Measurements from ENCODE around the gene YLPM1. TPM values are rescaled to one million over a fixed set of nuclear protein-coding genes. Genes with fewer than 3 reads are reported as not detected.

YLPM1 gene
- total RNA-seq, 2 donors from 2014 or later = 30.0 to 47.7 TPM

- H3K4me1 ChIP-seq = peaks cover 11% of the 10 kb centered on the region
- no peak for DNase-seq
- intact Hi-C loops (cut with DNase I) = no loop called here
- no peak overlapping the region for H3K4me3 ChIP-seq
- H3K36me3 ChIP-seq (replicated peaks in 1 of 2; ENCODE audit: insufficient read depth in 1 of 2, low read depth in 2 of 2) = peaks cover 0 to 11% of the 10 kb centered on the region in 2 donors
- WGBS, 2 donors = 57 to 61% methylated on average over 2 of the region's 2 CpGs
- H3K27me3 ChIP-seq = no peaks in the 10 kb centered on the region
- H3K9me3 ChIP-seq = no peaks in the 10 kb centered on the region
- H3K27ac ChIP-seq = no peak overlapping the region
- no peak for ATAC-seq
- TF ChIP-seq POLR2A (IDR thresholded peaks at IDR 0.05) (no peak), CTCF (IDR thresholded peaks at IDR 0.05) (no peak)
These were observed 30.7 kb upstream of the YLPM1 start for GRCh38 chr14:74732387-74732786.

- Histone ChIP-seq H3K27me3 (no peaks in the 10 kb centered on the region), H3K9me3 (no peaks in the 10 kb centered on the region), H3K36me3 (replicated peaks in 1 of 2; ENCODE audit: insufficient read depth in 1 of 2, low read depth in 2 of 2) (peaks cover 0 to 11% of the 10 kb centered on the region in 2 donors), H3K4me3 (no peak overlapping the region), H3K4me1 (peaks cover 11% of the 10 kb centered on the region), H3K27ac (no peak overlapping the region)
- intact Hi-C loops (cut with DNase I) = no loop called here
- ATAC-seq = no peak
- DNase-seq = no peak
- WGBS, 2 donors = 95% methylated on average over 3 of the region's 3 CpGs
- TF ChIP-seq CTCF (IDR thresholded peaks at IDR 0.05) (no peak), POLR2A (IDR thresholded peaks at IDR 0.05) (no peak)
These were observed 29.9 kb upstream of the YLPM1 start for GRCh38 chr14:74733221-74733620.

GRCh38 chr14:74735125-74735524 is 28.0 kb upstream of the YLPM1 start:
- WGBS, 2 donors = 25 to 46% methylated on average over 4 of the region's 4 CpGs
- no peak for DNase-seq
- no peak for ATAC-seq
- intact Hi-C loops (cut with DNase I) = no loop called here
- H3K4me3 ChIP-seq = no peak overlapping the region
- H3K36me3 ChIP-seq (replicated peaks in 1 of 2; ENCODE audit: insufficient read depth in 1 of 2, low read depth in 2 of 2) = peaks cover 0 to 11% of the 10 kb centered on the region in 2 donors
- H3K27me3 ChIP-seq = no peaks in the 10 kb centered on the region
- TF ChIP-seq POLR2A (IDR thresholded peaks at IDR 0.05) = no peak
- no peak for TF ChIP-seq CTCF (IDR thresholded peaks at IDR 0.05)
- no peaks in the 10 kb centered on the region for H3K9me3 ChIP-seq
- H3K4me1 ChIP-seq = peaks cover 11% of the 10 kb centered on the region
- H3K27ac ChIP-seq = no peak overlapping the region

GRCh38 chr14:74737753-74738325 is 25.3 kb upstream of the YLPM1 start:
- WGBS, 2 donors = 90 to 95% methylated on average over 4 of the region's 4 CpGs
- Histone ChIP-seq H3K36me3 (replicated peaks in 1 of 2; ENCODE audit: insufficient read depth in 1 of 2, low read depth in 2 of 2) (peaks cover 0 to 7% of the 10 kb centered on the region in 2 donors), H3K4me1 (peaks cover 11% of the 10 kb centered on the region), H3K9me3 (no peaks in the 10 kb centered on the region), H3K27ac (no peak overlapping the region), H3K27me3 (no peaks in the 10 kb centered on the region), H3K4me3 (no peak overlapping the region)
- ATAC-seq (no peak), DNase-seq (no peak)
- intact Hi-C loops (cut with DNase I) = no loop called here
- TF ChIP-seq POLR2A (IDR thresholded peaks at IDR 0.05) (no peak), CTCF (IDR thresholded peaks at IDR 0.05) (no peak)

Measured in body of pancreas (tissue), 4 donors.